DLD1 (cell line): ENCODE data around the gene EYA4.
"Not testable (repeated sequence)": the region's sequence is repeated elsewhere in the genome, so short reads cannot be mapped to it uniquely, and the experiment has no call there.

Experiments
- in situ Hi-C: cut with HindIII; loops from 2 replicates; pipeline ENCODE4 v1.10.0; 2017; ENCODE audit warnings: low sequenced_read_pairs

Gene EYA4

GRCh38 chr6:133396233-133396983 lies 155.3 kb downstream of the EYA4 start:
- in situ Hi-C loops: no loop called here

GRCh38 chr6:133396984-133397348 lies 155.8 kb downstream of the EYA4 start:
- in situ Hi-C loops: no loop called here

GRCh38 chr6:133397601-133398000 lies 156.4 kb downstream of the EYA4 start:
- in situ Hi-C loops: not testable (repeated sequence)

DNA sequence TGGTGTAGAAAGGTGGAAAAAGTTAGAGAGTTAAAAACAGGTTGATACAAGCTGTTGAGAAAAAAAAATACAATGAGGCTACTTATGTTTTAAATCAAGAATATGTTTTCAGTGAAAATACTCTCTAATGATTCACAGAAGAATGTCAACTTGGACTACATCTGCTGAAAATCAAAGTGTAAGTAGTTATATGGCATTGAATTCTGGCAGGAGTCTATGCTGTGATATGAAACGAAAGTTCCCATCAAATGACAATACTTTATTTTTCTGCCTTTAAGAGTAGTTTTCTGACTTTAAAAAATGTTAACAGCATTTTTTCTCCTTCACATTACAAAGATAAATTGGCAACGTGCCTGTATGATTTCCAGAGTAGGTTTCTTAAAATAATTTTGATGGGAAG lies 158.3 kb downstream of the EYA4 start:
- in situ Hi-C loops: no loop called here

DNA sequence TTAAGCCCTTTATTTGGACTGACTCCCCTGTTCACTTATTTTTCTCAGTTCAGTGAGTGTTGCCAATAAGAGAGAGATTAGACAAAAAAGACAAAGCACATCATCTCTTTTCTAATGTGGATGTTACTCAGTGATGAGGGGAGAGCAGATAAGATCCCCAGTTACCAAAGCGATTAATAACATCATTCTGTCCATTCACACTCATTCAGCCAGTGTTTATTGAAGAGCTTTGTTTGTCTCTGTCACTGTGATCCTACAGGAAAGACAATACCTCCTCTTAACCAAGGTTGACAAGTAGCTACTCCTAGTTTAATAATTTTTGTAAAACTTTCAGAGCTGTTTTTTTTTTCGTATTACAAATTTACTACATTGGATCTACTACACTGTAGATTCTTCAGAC lies 163.0 kb downstream of the EYA4 start:
- in situ Hi-C loops: no loop called here

DNA sequence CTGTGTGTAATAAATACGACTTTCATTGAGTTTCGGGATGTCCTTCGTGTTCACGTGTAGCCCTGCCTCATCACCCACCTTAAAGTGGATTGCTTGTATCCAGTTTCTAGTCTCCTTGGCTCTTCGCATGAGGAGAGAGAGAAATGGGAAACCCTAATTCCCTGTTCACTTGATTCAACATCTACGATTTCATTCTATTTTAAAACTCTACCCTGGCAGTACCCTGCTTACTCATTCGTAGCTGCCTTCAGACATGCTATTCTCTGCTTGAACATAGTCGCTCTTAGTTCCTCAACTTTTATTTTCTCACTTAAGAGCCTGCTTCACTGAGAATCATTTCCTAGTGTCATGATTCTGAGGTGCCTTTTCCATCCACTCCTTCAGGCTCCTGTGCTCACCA lies 163.6 kb downstream of the EYA4 start:
- in situ Hi-C loops: no loop called here

- in situ Hi-C loops: no loop called here
Observed at GRCh38 chr6:133407320-133408100, 166.4 kb downstream of the EYA4 start.

- in situ Hi-C loops: no loop called here
Observed at GRCh38 chr6:133408132-133408531, 167.0 kb downstream of the EYA4 start.

GRCh38 chr6:133408543-133408942 lies 167.4 kb downstream of the EYA4 start:
- in situ Hi-C loops: no loop called here

DNA sequence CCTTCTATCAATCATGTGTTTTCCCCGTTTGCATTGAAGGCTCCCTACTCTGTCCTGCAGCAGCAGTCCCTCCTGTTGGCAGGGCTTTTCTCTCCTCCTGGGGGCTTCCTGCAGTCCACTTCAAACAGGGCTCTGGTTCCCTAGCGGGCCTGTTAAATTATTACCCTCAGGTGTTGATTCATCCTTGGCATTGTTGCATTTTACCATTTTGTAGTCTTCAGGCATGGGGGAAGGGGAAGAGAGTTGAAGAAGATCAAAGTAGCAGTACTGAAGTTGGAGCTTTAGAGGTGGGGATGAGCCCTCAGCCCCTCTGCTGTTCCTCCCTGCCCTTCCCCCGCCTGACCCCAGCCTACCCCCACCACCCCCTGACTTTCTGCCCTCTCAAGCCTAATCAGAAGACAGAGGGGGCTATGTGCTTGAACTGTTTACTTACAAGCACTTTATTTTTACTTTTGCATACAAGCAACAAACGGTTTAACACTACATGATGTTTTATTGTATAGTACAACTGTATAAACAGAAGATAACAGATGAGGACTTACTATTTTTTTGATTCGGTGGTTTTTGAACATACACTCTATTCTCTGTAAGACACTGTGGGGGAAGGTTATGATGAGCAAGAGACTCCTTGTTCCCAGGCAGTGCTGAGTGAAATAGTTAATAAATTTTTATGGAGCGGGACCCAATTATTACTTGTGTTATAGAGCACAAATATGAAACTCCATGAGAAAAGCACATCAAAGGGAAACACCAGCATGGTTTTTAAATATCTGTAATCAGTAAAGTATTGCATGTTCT lies 169.7 kb downstream of the EYA4 start:
- in situ Hi-C loops: no loop called here

- in situ Hi-C loops: no loop called here
Observed at GRCh38 chr6:133411757-133412156, 170.6 kb downstream of the EYA4 start.

GRCh38 chr6:133415262-133415661 lies 174.1 kb downstream of the EYA4 start:
- in situ Hi-C loops: no loop called here

DNA sequence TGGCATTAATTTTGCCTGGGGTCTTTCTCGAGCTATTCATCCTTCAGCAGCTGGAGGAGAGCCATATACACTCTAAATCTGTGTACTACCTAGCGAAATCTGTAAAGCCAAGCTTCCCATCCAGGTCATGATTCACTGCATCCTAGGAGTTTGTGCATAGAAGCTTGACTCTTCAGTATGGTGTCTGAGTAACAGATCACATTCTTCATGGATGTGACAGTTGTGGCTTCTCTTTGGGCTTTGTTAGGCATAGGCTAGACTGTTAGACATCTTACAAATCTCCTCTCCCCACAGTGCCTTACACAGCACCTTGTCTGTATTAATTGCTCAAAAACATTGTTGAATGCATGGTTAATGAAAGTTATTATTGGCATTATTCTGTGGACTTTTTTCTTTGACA lies 177.0 kb downstream of the EYA4 start:
- in situ Hi-C loops: no loop called here

DNA sequence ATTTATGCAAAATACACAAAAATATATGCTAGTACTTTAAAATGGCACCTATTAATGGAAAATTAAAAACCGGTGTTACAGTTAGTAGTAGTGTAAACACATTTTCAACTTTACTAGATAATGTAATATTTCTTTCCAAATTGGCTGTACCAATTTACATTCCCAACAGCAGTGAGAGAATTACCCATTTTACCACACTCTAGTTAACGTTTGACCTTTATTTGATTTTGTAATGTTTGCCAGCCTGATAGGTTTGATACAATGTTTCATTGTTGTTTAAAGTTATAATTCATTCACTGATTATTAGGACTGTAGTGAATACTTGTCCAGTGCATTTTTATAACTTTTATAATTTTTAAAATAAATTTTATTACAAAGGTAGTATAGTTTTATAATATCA lies 182.1 kb downstream of the EYA4 start:
- in situ Hi-C loops: no loop called here

DNA sequence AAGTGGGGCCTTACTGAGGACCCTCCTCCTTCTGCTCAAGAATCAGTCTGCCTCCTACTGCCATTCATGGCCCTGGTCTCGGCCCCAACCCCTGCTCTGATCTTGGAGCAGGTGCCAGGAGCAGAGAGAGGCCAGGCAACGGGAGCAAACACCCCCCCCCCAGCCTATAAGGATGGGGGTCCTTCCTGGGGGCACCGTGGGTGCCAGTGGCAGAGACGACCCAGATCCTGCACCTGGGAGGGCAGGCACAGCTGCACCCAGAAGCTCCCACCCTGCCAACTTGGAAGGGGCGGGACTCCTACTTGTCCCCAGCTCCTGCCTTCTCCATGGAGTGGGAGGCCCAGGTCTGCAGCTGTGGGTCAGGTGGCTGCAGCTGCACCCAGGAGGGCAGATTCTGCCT lies 183.2 kb downstream of the EYA4 start:
- in situ Hi-C loops: no loop called here

DNA sequence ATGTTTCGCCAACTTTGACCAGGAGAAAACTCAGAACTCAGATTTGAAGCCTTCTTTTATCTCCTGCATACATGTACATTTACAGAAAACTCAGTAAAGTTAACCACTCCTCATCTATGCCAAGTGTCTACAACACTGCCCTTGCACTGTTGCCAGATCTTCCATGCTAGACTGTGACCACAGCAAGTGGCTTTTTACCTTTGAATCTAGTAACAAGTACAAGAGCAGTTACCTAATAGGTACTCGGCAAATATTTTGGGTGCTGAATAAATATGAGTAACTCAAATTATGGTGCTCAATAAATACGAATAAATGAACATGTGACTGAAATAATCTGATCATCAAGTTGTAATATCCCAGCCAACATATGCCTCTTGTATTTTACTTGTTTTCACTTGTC lies 184.9 kb downstream of the EYA4 start:
- in situ Hi-C loops: no loop called here

DNA sequence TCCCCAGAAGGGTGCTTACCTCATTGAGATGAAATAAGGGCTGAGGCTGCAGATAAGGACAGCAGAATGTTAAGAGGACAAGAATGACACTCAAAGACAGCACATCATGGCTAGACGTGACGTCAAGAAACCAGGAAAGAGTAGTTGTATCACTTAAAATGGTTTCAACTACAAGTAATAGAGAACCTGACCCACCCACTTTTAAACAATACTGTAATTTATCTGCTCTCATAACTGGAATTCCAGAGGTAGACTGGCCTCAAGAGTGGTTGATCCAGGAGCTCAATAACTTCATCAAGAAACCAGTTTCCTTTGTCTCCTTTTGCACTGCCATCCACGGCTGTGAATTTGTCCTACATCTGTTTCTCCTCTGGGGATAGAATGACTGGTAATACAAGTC lies 187.1 kb downstream of the EYA4 start:
- in situ Hi-C loops: no loop called here

- in situ Hi-C loops: no loop called here
Observed at GRCh38 chr6:133430530-133430929, 189.4 kb downstream of the EYA4 start.

DNA sequence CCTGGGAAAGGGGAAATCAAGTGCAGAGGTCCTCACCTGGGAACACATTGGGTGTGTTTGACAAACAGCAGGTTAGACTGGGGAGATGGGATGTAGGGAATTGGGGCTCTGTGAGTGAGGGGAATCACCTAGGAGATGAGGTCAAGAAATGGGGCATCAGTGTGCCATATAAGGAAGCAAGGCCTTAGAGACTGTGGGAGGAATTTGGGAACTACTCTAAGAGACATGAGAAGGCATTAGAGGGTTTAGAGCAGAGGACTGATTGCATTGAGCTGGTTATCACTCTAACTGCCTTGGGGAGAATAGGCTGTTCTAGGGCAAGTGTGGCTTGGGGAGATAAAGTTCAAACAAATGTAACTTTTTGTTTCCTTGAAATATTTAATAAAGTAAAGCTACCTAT lies 189.9 kb downstream of the EYA4 start:
- in situ Hi-C loops: no loop called here

DNA sequence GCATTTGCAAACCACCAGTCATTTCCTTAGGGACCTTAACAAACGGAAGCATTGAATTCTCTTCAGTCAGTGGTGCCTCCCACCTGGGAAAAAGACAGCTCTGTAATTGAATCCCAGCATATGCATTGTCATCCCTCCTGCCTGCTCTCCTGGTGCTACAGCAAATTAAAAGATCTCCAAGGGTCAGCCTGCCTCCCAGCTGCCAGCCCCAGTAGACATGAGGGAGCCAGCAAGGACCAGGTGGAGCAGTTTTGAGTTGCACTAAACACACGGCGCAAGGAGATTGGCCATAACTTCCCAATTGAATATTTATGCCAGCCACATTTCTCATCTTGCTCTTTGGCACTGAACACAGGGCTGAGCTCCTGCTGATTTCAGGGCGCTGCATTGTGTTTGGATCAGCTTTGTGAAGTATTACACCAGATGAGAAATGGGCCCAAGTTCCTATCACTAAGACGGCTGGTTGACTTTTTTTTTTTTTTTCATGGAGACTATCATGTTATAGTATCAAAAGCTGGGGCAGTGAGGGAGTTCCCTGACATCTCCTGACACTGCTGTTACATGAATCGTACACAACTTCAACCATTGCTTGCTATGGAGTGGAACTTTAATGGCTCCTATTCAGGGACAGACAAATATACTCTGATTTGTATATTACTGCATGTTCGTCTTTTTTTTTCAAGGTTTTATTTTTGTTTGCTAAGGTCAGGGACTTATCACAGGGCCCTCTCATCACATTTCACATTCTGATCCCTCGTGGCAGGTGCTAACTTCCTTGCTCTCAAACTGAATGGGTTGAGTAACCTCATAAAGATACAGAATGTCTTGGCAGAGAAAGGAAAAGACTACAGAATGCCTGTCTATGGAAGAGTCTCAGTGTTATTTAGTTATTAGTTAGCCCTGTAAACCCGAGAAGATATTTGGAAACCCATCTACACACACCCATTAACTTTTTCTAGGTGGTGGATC lies 191.1 kb downstream of the EYA4 start:
- in situ Hi-C loops: no loop called here
